ENCODE results near the gene KMT5C.

The KMT5C gene

DNA sequence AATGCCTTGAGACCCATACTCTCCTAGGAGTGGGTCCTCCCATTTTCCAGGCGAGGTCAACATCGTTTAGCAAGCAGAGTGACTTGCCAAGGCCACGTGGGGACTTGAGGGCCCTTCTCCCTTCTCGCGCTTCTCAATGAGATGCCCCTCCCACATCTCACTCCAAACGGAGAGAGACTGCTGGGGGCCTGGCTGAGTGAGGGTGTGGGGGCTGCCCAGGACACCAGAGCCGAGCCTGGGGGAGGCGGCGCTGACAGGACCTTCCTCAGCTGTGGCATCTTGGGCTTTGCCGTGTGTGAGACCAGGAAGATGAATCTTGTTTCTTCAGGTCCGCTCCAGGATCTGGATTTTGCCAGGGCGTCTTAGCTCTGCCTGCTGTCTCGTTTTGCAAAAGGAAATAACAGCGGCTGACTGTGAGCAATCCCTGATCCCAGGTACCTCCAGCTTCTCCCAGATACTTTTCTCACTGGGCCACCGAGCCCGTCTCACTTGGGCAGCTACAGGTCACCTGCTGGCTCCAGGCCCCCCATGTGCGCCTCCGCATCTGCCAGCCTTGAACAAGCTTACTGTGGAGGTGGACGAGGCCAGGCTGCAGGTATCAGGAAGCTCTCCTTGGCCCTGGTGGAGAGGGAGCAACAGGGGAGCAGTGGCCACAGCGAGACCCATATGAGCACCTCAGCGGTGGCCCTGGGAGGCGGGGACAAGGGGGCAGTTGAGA, 8.8 kb downstream of the KMT5C start:
- FAIRE-seq = no peak

DNA sequence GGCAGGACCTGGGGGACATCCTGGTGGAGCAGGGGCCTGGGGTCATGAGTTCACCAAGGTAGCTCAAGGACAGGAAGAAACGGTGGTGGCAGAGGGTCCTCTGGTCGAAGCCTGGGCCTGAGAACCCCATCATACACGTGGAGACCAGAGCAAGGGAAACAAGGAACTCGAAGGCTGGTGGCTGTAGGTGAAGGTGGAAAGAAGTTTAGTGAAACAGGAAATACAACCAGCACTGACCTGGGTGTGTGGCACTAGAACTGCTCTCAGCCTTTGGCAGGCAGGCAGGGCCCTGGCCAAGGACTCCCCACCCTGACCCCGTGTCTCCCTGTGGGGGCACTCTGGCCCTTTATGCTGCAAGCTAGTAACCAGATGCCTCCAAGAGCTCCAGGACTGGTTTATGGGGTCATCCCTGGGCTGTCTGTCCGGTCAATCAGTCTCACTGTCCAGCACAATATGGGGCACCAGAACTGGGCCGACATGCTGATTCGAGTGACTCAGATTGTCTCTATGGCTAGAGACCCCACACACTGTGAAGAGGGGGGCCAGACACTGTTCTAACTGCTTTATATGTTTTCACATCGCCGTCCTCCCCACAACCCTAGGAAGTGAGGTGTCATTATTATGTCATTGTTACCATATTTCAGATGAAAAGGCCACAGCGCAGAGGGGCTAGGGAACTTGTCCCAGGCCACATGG, 11.1 kb downstream of the KMT5C start:
- no peak for FAIRE-seq

DNA sequence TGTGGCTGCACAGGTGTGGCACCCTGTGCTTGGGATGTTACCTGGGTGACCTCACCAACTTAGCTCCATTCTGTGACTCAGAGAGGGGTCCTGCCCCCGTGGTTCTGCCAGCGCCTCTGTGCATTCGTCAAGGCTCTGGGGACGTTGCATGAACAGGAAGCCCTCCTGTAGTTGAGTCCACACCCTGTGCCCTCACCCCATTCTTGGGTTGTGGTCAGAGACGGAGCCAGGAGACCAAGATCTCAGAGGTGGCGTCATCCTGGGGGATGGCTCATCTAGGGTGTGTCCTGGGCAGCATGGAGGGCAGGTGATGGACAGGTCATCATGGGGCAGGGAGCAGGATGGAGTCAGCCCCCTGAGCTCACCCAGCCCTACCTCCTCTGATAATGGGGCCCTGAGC, 12.4 kb downstream of the KMT5C start:
- no peak for FAIRE-seq

DNA sequence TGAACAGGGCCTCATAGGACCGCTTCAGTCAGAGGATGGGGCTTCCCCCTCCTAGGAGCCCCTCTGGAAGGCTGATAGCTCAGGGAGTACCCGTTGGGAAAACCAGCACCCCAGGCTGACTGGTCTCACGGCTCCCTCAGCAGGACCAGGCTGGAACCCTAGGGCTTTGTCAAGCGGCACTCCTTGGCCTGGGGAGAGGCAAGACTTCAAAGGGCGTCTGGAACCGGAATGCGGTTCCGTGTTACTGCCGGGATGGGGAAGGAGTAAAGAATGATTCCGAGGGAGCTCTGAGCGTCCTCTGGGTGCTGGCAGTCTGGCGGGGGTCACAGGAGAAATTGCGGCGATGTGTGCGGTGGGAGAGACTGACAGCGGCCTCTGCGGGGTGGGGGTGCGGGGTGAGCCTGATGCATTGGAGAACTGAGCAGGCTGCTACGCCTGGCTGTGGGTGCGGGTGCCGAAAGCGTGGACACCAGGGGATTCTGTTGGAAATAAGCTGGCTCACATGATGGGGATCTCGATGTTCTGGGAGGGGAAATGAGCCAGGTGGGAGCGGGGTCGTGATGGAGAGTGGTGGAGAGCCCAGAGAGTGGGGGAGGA, 13.0 kb downstream of the KMT5C start:
- no peak for FAIRE-seq

DNA sequence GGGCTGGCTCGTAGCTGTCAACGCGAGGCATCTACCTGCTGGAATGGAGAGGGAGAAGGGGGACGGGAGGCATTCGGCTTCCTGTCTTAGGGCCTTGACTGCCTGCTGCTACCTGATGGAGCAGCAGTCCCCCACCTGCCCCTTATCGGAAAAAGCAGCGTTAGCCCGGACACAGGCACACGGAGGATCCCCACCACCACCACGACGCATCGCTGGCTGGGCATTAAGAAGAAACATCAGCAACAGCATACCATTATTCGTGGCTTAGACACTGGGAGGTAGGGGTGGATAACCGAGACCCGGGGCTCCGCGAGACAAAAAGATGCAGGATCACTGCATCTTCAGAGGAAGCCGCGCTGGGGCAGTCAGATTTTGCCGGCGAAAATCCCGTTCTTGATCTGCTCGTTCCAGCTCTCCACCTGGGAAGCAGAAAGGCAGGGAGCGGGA, 13.7 kb downstream of the KMT5C start:
- FAIRE-seq = no peak

DNA sequence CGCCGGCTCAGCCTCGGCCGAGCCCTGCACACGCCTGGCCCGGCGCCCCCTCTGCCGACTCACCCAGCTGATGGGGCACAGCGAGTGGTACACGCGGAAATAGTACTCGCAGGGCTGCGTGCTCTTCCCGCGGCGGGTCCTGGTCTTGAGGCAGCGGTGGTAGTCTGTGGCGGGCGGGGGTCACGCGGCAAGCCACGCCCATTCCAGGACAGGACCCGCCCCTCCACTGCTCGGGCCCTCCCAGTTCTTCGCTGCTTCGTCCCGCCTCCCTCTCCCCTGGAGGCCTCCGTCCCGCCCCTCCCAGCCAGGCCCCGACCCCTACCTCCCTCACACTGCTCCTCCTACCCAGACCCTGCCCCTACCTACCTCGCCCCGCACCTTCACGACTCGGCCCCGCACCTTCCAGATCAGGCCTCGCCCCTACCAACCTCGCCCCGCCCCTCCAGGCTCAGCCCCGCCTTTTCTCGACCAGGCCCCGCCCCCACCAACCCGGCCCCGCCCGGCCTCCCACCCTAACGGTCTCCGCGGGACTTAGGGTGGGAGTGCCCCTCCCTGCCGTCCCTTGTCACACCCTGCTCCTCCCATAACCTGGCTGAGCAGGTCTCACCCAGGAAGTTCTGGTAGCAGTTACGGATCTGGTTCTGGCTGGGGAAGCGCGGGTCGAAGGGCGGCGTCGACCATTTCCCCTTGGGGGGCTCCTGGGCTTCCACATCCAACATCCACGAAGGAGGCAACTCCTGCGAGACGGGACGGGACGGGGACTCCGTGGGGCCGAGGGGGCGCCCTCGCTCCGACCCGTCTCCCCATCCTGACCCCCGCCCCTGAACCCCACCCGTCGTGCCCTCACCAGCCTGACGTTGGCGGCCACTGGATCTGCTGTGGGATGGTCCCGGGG, 14.4 kb downstream of the KMT5C start:
- no peak for FAIRE-seq

DNA sequence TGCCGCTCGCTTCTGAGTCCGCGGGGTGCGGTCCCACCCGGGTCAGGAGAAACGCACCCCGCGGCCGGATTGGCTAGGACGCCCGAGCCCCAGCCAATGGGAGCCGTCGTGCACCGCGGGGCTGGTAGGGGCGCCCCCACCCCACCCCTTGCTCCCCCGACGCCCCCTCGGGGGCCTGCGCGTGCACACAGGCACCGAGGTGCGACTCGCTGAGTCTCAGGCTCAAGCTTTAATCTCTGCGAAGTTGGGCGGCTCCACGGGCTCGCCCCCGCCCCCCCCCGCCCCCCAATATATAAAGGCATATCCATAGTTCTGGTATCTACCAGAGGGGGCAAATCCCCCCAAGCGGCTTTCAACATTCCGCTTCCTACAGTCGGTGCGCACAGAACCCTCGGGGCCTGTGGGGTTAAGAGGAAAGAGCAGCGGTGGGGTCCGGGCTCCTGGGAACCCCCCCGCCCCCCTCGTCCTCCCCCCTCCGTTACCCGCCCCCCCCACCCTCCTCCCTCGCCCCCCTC, 15.1 kb downstream of the KMT5C start, which contains the start of gene COX6B2:
COX6B2 (minus strand) TSS at position 22 of the 515 bp plus-strand sequence. CDS start 198 bp downstream, outside the sequence.
- no peak for FAIRE-seq

DNA sequence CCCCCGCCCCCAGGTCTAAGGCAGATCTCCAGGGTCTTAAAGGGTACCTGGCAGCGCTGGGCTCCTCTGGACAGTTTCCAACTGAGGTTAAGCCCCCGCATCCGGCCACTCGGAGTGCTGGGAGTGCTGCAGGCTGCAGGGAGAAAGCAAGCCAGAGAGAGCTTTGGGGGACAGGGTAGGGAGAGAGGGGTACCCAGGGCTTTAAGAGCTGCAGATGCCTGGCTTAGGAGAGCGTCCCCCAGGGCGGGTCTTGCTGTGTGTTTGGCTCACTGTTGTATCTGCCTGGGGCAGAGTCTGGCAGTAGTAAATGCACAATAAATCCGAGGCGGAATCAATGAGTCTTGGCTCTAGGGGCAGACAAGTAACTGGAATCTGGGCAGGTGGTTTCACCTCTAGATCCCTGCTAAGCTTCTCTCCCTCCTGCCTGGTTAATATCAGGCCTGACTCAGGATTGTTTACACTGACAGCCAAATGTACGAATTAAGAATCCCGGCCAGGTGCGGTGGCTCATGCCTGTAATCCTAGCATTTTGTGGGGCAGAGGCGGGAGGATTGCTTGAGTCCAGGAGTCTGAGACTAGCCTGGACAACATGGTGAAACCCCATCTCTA, 15.6 kb downstream of the KMT5C start:
- no peak for FAIRE-seq

DNA sequence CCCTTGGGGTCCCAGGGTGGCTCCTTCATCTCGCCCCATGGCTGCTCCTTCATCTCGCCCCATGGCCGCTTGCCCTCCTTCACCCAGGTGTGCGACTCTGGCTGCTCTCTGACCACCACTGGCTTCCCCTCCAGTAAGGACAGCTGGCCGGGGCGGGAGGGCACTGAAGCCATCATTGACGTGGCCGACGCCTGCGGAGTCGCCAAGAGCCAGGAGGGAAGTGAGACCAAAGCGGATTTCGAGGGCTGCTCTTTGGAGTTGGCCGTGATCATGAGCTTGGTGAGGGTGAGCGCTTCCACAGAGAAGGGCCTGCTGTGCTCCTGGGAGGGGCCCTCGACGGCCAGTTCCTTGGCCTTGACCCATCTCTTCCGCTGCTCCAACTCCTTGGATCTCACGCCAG, 18.8 kb downstream of the KMT5C start:
- FAIRE-seq = no peak

DNA sequence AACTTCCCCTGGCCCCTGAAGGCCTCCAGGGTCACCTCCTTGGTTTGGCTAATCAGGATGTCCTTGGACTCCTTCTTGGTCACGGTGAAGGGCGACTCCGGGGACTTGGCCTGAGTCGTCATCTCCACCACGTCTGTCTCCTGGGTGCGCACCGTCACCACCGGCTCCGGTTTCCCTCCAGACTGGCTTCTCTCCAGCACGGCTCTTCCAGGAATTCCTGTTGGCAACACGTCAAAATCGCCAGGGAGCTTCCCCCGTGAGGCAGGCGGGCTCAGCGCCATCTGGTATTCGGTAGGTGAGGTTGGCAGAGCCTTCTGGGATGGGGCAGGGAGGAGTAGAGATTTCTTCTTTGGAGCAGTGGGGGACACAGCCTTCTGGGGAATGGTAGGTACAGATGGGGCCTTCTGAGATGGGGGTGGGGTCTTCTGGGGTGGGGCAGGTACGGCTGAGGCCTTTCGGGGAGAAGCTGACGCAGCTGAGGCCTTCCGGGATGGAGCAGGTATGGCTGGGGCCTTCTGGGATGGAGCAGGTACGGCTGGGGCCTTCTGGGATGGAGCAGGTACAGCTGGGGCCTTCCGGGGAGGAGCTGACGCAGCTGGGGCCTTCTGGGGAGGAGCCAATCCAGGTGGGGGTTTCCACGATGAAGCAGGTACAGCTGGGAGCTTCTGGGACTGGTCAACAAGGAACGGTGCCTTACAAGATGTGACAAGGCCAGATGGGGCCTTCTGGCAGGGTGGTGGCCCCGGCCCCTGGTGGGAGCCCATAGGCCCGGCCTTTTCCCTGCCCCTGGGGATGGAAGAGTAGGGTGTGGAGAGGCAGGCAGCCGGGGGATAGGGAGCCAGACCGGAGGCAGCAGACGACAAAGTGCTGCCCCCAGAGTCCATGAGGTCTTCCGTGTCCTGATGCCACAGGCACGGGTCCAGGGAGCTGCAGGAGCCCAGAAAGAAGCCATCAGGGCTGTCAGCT, 19.6 kb downstream of the KMT5C start:
- no peak for FAIRE-seq

DNA sequence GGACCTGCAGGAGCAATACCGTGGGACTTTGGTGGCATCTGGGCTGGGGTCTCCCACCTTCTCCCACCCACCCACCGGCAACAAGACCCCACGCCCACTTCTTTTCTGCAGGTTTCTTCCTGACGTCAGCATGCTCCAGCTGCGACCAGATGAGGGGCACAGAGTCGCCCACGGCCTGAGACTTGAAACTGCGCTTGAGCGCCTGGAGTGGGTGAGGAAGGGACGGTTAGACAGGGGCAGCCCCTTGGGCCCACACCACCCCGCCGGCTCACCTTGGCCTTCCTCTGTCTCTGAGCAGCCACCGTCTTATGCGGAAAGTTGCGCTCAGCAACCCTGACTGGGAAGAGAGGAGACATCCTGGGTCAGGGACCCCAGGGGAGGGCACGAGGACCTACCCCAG, 21.2 kb downstream of the KMT5C start:
- FAIRE-seq = no peak

DNA sequence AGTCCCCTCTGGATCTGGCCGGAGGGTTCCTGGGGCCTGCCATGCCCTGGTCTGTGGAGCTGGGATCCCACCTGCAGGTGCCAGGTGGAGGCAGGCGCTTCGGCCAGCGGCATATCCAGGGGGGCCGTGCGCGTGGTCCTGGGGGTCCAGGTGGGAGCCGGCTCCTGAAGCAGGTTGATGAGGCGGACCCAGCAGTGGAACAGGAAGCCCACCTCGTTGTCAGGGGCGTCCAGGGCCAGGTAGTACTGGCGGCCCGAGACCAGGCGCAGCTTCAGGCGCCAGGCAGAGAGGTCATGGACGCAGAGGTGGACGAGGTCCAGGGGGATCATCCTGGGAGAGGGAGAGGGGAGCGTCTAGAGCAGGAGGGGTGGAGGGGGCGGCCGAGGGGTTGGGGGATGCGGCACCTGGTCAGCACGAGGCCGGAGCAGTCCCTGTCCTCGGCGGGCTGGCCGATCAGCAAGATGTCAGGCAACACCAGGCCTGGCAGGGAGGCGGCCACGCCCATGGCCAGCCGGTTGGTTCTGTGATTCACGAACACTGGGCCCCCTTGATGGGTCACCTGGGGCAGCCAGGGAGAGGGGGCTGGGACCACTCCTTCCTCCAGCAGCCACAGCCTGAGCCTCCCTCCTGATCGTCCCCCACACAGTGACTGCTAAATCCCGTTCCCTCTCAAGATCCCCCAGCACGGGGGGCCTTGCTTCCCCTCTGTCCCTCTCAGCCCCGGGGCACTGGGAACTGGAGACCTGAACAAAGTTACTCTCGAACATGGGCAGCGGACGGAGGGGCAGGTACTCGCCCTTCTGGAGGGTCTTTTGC, 22.7 kb downstream of the KMT5C start:
- FAIRE-seq = no peak

DNA sequence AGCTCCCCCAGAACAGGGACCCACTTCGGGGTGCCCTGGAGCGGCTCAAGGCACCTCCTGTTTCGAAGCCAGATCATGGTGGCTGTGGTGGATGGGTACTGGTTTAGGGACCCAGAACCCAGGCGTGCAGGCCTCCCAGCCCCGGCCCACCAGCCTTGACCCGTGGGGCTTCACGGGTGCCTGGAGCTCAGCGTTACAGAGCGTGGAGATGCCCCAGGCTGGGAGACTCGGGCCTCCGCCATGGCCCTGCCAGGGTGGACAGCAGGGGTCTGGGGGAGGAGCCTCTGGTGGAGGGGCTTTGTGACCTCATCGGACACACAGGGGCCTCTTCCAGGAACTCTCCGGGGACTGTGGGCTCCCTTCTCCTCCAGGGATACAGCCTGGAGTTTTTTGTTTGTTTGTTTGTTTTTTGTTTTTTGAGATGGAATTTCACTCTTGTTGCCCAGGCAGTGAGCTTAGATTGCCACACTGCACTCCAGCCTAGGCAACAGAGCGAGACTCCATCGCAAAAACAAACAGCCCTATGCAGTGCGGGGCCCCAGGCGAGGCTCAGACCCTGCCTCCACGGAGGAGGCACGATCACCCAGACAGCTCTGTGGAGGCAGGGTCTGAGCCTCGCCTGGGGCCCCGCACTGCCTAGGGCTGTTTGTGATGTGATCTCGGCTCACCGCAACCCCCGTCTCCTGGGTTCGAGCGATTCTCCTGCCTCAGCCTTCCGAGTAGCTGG, 23.5 kb downstream of the KMT5C start, which contains the start of gene GARIN5B:
GARIN5B (minus strand) TSS at position 271 of the 727 bp plus-strand sequence; CDS start at position 77, 194 bp downstream.
- FAIRE-seq = no peak

DNA sequence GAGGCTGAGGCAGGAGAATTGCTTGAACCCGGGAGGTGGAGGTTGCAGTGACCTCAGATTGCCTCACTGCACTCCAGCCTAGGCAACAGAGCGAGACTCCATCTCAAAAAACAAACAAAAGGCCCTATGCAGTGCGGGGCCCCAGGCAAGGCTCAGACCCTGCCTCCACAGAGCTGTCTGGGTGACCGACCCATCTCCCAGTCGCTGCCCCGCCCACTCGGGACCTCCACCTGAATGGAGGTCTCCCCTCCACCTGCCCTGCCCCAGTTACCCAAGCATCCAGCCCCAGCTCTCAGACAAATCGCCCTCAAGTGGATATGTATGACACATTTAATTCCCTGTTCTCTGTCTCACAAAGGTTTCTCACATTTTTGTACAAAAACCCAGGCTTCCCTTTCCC, 25.6 kb downstream of the KMT5C start:
- FAIRE-seq = no peak

DNA sequence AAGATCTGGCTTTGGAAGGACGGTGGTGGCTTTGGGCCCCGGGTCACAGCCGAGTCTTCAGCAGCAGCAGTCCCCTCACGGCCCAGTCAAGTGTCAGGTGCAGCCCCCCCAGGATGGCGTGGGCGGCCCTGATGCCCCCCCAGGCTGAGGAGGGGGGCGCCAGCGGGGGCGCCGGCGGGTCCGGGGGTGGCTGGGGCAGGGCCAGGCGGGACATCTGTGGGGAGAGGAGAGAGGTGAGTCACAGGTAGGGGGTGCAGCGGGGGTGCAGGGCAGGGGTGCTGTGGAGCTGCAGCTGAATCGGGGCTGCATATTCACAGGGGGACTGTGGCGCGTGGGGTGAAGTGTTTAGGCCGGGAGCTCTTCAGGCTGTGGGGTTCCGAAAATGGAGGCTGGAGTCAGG, 26.3 kb downstream of the KMT5C start:
- no peak for FAIRE-seq

DNA sequence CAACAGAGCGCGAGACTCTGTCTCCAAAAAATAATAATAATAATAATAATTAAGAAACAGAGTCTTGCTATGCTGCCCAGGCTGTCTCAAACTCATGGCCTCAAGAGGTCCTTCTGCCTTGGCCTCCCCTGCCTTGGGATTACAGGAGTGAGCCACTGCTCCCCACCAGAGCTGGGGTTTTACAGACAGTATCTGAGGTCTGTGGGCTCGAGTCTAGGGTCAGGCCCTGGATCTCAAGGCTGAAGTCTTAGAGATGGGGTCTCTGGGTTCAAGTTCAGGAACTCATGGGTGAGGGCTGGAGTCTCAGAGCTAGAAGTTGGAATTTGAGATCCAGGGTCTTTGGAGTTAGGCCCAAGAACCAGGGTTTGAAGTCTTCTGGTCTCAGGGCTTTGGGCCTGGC, 27.1 kb downstream of the KMT5C start:
- no peak for FAIRE-seq

DNA sequence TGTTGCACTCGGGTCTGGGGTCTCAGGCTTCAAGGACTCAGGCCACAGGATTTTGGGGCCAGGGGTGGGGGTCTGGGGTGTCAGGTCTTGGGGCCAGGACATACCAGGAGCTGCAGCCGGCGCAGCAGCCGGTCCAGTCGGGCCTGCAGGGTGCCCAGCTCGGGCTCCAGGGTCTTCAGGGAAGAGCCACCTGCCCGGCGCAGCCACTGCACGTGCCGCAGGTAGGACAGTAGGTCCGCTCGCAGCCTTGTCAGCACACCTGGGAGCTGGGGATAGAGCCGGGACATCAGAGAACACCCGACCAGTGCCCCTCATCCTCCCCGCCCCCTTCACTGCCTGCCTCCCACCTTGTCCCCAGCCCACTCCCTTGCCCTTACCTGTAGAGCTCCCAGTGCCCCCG, 28.4 kb downstream of the KMT5C start:
- no peak for FAIRE-seq

DNA sequence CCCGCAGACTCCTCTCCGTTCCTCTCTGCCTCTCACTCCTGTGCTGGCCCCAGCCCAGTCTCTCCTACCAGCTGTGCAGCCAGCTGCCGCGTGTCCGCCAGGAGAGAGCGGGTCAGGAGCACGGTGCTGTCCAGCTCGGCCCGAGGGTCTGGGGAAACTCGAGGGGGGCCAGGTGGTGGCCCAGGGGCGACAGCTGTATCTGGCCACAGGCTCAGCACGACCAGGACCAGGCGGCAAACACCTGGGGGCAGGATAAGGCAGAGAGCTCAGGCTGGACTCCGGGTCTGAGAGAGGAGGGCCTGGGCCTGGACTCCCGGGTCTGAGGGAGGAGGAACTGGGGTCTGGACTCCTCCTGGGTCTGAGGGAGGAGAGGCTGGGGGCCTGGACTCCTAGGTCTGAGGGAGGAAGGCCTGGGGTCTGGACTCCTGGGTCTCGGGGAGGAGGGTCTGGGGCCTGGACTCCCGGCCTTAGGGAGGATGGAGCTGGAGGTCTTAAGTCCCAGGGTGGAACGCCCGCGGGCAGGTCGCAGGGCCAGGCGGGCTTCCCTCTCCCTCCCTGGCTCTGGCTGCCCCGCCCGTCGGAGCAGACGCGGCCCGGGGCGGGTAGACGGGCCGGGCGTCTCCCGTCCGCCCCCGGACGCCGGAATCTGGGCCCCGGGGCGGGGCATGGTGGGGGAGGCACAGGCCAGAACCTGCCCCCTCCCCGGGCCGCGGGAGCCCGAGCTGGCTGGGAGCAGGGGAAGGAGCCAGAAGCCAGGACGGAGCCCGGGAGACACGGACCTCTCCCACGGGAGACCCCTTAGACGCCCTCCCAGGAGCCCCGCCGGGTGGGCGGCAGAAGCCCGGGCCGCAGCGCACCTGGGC, 29.3 kb downstream of the KMT5C start:
- FAIRE-seq = no peak

All from islet of Langerhans (tissue), 1 donor.